GM12891 (cell line): Measurements from ENCODE around the gene DNAJC11.

Experiments used
- DNase-seq: peaks from one replicate; pipeline ENCODE4 v3.0.0; 2011; ENCODE audit warnings: low spot score; ENCODE audit not compliant: insufficient read length
- FAIRE-seq: peaks from 2 replicates; lab custom pipeline; 2011; peaks lifted over from hg19 to GRCh38; lab: Jason Lieb, UNC
- PAX5 ChIP-seq: IDR thresholded peaks from 2 replicates; pipeline ENCODE4 v1.6.1; 2011; ENCODE audit warnings: low read length, moderate library complexity, mild to moderate bottlenecking; ENCODE audit not compliant: insufficient read depth, severe bottlenecking
- POLR2A ChIP-seq: IDR thresholded peaks from 2 replicates; pipeline ENCODE4 v1.6.1; 2011; ENCODE audit warnings: low read depth, low read length, control low read depth
- POLR2AphosphoS5 ChIP-seq: IDR thresholded peaks from 2 replicates; pipeline ENCODE4 v1.6.1; 2011; ENCODE audit warnings: low read depth, low read length, control low read depth
- POU2F2 ChIP-seq: IDR thresholded peaks from 2 replicates; pipeline ENCODE4 v1.6.1; 2011; ENCODE audit warnings: low read depth, mild to moderate bottlenecking, control low read depth, low read length, moderate library complexity
- SPI1 ChIP-seq: IDR thresholded peaks from 2 replicates; pipeline ENCODE4 v1.6.1; 2011; ENCODE audit warnings: low read depth, low read length, control low read depth
- TAF1 ChIP-seq: IDR thresholded peaks from 2 replicates; pipeline ENCODE4 v1.6.1; 2011; ENCODE audit warnings: low read depth, low read length, control low read depth

DNAJC11 gene

DNA sequence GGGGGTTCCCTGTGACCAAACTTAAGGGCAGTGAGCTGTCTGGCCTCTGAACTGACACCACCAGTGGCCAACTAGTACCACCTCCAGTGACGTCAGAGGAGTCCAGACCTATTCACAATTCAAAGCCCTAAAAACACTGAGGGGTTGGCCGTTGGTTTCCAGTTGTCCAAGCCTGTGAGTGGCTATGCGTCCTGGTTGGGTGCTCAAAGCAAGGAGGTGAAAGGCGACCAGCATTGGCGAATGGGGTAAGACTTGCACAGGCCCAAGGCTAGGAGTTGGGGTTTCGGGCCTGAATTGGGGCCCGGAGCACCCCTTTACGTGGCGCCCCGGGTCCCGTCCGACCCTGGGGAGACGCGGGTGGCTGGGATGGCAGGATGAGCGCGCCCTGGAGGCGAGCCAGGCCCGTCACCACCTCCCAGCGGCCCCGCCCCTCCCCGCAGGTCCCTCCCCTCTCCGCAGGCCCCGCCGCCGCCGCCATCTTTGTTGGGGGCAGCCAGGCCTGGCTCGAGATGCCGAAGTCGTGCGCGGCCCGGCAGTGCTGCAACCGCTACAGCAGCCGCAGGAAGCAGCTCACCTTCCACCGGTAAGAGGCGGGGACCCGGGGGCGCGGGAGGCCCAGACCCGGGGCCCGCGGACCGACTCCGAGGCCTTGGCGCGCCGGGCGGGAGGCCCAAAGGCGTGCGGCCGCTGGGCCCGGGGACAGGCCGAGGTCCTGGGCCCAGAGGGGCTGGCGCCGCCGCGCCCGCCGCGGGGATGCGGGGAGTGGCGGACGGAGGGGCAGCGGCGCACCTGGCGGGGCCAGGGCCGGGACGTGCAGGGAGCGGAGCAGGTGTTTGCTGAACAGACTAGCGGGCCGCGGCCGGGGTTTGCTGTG, 76.7 kb downstream of the DNAJC11 start, which contains the start of gene THAP3:
Gene THAP3 (plus strand): TSS at position 159 of the 874 bp plus-strand sequence. CDS start 351 bp downstream, at position 510.
- TF ChIP-seq POU2F2: no peak
- TF ChIP-seq POLR2AphosphoS5: 0 out of 2 replicates have a peak, but pooled peaks have one; percentile 64
- peak; percentile 98 for FAIRE-seq
- peak; percentile 98 for DNase-seq

DNA sequence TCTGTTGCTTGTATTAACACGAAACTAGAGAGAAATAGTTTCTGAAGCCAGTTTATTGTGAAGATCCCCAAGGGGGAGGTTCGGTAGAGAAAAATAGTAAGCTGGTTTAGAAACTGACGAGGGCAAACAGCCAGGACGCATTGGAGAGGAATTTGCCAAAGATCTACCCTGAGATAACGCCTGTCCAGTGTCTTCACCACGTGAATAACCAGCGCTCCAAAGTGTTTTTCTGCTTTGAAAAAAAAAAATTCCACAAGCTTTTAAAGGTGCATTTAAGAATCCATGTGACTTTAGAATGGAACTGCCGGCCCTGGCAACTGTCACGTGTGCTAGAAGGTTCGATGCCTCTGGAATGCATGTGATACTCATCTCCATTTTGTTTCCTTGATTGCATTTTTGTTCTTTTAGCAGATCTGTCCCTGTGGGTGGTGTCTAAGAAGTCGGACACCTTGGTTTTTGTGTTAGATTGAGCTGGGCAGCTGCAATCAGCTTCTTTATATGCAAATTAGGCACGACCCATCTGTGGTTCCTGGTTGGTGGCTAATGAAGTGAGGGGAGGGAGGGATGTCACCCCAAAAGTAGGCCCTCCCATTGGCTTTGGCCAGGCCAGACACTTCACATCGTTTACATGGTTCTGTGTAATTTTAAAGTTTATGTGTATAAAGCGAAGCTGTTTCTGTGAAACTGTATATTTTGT, 78.2 kb downstream of the DNAJC11 start:
- DNase-seq: no peak
- no peak for FAIRE-seq
- TF ChIP-seq POU2F2: 0 out of 2 replicates have a peak, but pooled peaks have one; percentile 24
- TF ChIP-seq POLR2A: no peak
- no peak for TF ChIP-seq SPI1
- TF ChIP-seq TAF1: no peak

DNA sequence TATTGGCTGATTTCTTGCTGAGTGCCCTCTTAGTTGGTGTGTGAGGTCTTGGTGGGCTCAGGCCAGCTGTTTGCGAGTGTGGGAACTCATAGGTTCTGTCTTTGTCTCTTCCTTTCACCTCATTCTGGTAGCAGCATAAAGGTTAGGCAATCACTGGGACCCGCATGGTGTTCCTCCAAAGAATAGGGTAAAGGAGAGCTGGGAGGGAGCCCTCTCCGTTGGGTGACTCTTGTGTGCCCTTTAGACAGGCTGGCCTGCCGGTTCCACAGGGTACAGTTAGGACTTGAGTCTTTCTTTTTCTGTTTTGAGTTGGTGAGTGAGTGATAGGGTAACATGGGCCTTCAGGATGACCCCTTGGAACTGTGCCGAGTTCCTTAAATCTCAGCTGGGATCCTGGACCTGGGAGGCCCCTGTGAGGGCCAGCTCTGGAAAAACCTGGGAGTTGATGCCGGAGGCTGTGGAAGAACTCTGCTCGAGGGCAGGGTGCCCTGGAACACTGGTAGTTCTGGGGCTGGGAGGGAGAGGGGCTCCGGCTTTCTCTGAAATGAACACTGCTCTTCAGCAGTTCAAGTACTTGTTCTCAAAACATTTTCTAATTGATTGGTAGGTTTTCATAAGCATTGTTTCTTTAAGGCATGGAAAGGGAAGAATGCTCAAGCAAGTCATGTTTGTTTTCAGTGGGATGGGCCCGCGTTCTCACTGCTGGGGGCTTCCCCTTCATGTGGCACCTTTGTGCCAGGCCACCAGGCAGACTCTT, 79.0 kb downstream of the DNAJC11 start:
- TF ChIP-seq PAX5 (no peak), TAF1 (no peak), POLR2A (no peak)
- no peak for DNase-seq
- FAIRE-seq: no peak

DNA sequence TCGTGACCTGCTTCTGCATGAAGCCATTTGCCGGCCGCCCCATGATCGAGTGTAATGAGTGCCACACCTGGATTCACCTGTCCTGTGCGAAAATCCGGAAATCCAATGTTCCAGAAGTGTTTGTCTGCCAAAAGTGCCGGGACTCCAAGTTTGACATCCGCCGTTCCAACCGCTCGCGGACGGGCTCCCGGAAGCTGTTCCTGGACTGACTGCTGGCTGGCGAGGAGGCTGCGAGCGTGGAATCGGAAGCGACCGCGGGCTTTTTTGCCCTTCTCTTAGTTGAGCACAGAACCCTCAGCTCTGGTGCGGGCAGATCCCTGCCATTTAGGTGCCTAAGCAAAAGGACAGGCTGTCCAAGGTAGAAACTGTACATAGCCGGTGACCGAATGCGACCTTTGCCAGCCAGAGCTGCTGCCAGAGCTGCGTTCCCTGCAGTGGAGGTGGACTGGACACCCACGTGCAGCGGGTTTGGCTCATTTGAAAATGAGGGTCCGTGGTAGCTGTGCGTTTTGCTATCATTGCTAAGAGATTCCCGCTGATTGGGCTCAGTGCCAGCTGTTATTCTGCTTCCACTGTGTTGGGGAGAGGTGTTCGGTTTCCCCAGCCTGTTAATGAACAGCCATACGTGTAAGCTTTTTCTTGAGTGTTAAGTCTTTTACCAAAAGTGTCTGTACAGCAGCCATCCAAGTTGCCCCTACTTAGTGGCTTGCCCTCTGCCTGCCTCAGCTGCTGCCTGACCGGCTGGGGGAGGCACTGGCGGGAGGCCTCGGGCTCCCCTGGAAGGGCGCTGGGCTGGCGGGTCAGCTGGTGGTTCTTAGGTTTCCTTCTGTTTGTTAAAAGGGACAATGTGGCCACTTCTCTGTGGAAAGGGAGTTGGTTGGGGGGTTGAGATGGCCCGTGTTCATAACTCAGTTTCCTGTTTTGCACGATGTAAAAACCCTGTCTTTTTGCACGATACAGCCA, 79.9 kb downstream of the DNAJC11 start:
- TF ChIP-seq POLR2AphosphoS5: no peak
- no peak for TF ChIP-seq POU2F2
- no peak for TF ChIP-seq PAX5
- no peak for TF ChIP-seq TAF1
- TF ChIP-seq POLR2A: no peak
- no peak for DNase-seq
- no peak for FAIRE-seq

DNA sequence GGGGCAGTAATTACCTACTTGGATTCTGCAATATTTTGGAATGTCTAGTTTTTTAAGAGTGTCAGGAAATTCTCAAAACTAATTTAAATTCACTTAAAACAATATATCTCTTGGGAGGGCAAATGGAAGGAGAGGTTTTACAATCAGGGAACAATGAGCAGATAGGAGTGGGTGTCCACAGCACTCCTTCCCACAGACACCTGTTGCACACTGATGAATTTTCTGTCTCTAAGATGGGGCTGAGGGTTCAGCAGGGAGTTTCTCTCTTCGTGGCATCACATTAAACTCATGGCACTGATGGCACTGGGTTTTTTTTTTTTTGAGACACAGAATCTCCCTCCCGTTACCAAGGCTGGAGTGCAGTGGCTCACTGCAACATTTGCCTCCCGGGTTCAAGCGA, 82.6 kb downstream of the DNAJC11 start:
- TF ChIP-seq SPI1 (no peak), POU2F2 (no peak), TAF1 (no peak), POLR2A (no peak), POLR2AphosphoS5 (no peak), PAX5 (no peak)
- DNase-seq (no peak), FAIRE-seq (no peak)

DNA sequence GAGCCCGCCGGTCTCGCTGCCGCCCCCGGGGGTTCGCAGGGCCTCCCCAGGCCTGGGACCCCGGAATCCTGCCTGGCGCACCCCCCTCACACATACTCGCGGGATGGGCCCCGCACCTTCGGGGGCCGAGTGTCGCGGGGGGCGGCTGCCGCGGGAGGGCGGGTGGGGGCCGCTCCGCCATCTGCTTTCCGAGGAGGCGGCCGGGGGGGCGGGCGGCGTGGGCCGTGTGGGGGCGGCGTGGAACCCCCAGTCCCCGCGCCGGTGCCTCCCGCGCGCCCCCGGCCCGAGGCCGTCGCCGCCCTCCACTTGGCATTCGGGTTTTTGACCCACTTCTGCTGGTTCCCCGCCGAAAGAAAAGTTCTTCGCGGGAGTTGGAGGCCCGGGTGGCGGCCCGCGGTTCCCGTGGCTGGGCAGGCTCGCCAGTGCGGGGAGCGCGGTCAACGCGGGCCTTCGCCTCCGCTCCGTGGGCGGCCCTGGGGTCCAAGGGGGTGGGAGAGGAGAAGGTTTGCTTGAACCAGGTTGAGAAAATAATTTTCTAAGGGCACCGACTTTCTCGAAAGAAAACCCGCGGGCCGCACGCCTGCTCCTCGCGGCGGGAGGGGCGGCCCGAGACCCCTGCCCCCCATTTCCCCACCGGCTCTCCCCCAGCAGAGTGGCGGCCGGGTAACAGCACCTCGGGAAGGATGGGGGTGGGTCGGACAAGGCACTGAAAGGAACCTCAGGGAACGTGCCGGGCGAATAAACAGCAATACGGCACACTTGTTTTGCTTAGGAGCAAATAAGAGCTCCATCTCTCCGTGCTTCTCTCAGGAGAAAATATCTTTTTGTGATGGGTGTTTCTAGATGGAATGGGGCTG, 86.5 kb downstream of the DNAJC11 start:
- FAIRE-seq: no peak
- no peak for DNase-seq
- TF ChIP-seq POLR2A (no peak), TAF1 (no peak), PAX5 (no peak), POLR2AphosphoS5 (no peak), SPI1 (no peak), POU2F2 (no peak)

DNA sequence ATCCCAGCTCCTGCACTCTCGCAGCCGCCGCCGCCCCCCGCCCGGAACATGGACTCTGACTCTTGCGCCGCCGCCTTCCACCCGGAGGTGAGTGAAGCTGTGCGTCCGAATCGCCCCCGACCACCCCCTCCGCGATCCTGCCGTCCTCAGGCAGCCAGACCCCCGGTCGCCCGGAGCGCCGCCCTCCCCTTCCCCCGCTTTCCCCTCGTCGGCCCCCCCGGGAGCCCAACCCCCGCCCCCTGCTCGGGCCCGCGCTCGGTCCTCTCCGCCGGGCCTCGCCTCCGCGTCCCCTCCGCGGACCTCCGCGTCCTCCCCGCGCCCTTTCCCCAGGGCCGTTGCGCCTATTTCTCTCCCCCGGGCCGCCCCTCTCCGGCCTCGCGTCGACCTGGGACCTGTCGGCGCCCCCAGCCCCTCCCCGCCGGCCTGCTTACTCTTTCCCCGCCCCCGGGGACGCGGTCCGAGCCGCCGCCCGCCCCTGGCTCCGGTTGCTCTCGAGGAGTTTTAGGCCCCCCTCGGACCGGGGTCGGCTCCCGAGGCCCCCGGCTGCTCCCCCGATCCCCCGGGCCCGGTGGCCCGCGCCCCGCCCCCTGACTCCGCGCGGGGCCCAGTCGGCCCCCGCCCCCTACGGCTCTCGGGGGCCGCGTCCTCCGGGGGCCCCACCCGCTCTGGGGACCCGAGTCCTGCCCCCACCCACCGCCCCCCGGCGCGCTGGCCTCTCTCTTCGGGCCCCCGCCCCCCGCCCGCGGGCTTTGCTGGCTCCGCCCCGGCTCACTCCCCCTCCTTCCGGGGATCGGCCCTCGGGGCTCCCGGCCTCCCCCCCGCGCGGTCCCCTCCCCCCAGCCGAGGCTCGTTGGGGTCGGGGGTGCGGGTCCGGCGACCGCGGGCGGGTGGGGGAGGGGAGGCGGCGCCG, 87.3 kb downstream of the DNAJC11 start:
- FAIRE-seq (peak; percentile 16), DNase-seq (peak; percentile 86)
- TF ChIP-seq SPI1: no peak

DNA sequence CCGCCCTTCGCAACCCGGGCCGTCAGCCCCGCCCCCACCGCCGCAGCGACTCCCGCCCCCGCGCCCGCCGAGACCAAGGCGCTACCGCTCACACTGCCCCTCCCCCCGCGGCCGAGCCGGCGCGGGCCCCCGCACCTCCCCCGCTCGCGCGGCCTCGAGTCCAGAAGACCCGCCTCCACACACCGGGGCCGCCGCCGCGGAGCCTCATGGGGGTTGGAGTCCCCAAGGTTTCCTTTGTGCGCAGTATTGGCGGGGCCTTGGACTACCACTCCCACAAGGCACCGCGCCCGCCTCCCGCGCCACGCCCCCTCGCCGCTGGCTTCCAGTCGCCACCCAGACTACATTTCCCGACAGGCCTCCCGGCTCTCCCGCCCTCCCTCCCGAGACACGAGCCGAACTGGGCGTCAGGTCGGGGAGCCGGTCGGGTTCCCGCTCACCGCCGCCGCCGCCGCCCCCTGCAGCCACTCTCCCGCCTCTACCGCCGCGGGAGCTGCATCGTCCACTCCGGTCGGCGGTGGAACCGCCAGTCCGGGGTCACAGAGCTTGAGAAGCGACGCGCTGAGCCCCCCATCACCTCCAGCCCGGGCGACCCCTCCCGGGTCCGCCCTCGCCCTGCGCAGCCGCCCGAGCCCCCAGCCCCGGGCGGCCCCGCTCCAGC, 88.1 kb downstream of the DNAJC11 start, which contains the start of gene PHF13:
Gene PHF13 (plus strand): TSS at position 371 of the 658 bp plus-strand sequence. CDS start 336 bp downstream, outside the sequence.
- DNase-seq (peak; percentile 99), FAIRE-seq (peak; percentile 97)

More for the DNA sequence above, 88.1 kb downstream of the DNAJC11 start, which contains the start of gene PHF13:
- TF ChIP-seq POLR2A (no peak), TAF1 (no peak), POLR2AphosphoS5 (no peak), SPI1 (no peak), PAX5 (no peak), POU2F2 (no peak)
